DOHH2 (cell line): ENCODE results near the gene MUC6.

ENCODE experiments used
- H3F3A ChIP-seq: fragments of 200-600 bp; sonication (generic), shearing (Covaris generic); 2 replicates; pipeline ENCODE4 v1.6.0; 2016; ENCODE audit warnings: antibody characterized with exemption, mild to moderate bottlenecking; ENCODE audit not compliant: control insufficient read depth, insufficient read depth
- H3K27ac ChIP-seq: fragments of 200-600 bp; sonication (generic); 2 replicates; pipeline ENCODE4 v1.5.1; 2014; ENCODE audit warnings: low read depth, mild to moderate bottlenecking, low read length, moderate library complexity
- H3K27me3 ChIP-seq: fragments of 200-600 bp; sonication (generic); 2 replicates; pipeline ENCODE4 v1.6.1; 2014; ENCODE audit warnings: mild to moderate bottlenecking, low read length, mixed read lengths; ENCODE audit not compliant: control insufficient read depth
- H3K36me3 ChIP-seq: fragments of 200-600 bp; sonication (generic); 2 replicates; pipeline ENCODE4 v1.6.1; 2014; ENCODE audit warnings: mild to moderate bottlenecking, low read length, moderate library complexity, mixed read lengths; ENCODE audit not compliant: control insufficient read depth
- H3K4me1 ChIP-seq: fragments of 200-600 bp; sonication (generic); 2 replicates; pipeline ENCODE4 v1.6.1; 2014; ENCODE audit warnings: mild to moderate bottlenecking, low read length, mixed read lengths; ENCODE audit not compliant: control insufficient read depth
- H3K4me2 ChIP-seq: fragments of 200-600 bp; sonication (generic); 2 replicates; pipeline ENCODE4 v1.6.0; 2014; ENCODE audit warnings: mild to moderate bottlenecking, low read length, moderate library complexity
- H3K4me3 ChIP-seq: fragments of 200-600 bp; sonication (generic); 2 replicates; pipeline ENCODE4 v1.5.1; 2014; ENCODE audit warnings: mild to moderate bottlenecking, low read length, mixed read lengths
- H3K79me2 ChIP-seq: fragments of 200-600 bp; sonication (generic); 2 replicates; pipeline ENCODE4 v1.6.1; 2014; ENCODE audit warnings: mild to moderate bottlenecking, low read length, mixed read lengths; ENCODE audit not compliant: control insufficient read depth
- H3K9me2 ChIP-seq: fragments of 200-600 bp; sonication (generic); replicated peaks from 2 replicates; pipeline ENCODE4 v1.6.1; 2014; ENCODE audit warnings: mild to moderate bottlenecking, low read length, mixed read lengths; ENCODE audit not compliant: control insufficient read depth
- H3K9me3 ChIP-seq: fragments of 200-600 bp; sonication (generic); 2 replicates; pipeline ENCODE4 v1.6.1; 2014; ENCODE audit warnings: antibody characterized with exemption, low read length, mixed read lengths; ENCODE audit not compliant: control insufficient read depth, insufficient read depth
- H4K20me1 ChIP-seq: fragments of 200-600 bp; sonication (generic); 2 replicates; pipeline ENCODE4 v1.6.0; 2014; ENCODE audit warnings: low read depth, mild to moderate bottlenecking, antibody characterized with exemption, low read length, moderate library complexity; ENCODE audit not compliant: control insufficient read depth, insufficient read depth
- EZH2phosphoT487 ChIP-seq: fragments of 200-600 bp; sonication (generic); IDR thresholded peaks from 2 replicates; pipeline ENCODE4 v1.6.1; 2017; ENCODE audit warnings: borderline replicate concordance, mild to moderate bottlenecking, antibody characterized with exemption, low read length, moderate library complexity, mixed read lengths
- TF ChIP-seq, protein P1 (sequence below): fragments of 200-600 bp; sonication (generic); IDR thresholded peaks from one replicate; pipeline ENCODE4 v1.5.1; 2014; ENCODE audit warnings: antibody characterized with exemption, mild to moderate bottlenecking, low read depth, low read length; ENCODE audit not compliant: poor library complexity, severe bottlenecking

MUC6 gene

DNA sequence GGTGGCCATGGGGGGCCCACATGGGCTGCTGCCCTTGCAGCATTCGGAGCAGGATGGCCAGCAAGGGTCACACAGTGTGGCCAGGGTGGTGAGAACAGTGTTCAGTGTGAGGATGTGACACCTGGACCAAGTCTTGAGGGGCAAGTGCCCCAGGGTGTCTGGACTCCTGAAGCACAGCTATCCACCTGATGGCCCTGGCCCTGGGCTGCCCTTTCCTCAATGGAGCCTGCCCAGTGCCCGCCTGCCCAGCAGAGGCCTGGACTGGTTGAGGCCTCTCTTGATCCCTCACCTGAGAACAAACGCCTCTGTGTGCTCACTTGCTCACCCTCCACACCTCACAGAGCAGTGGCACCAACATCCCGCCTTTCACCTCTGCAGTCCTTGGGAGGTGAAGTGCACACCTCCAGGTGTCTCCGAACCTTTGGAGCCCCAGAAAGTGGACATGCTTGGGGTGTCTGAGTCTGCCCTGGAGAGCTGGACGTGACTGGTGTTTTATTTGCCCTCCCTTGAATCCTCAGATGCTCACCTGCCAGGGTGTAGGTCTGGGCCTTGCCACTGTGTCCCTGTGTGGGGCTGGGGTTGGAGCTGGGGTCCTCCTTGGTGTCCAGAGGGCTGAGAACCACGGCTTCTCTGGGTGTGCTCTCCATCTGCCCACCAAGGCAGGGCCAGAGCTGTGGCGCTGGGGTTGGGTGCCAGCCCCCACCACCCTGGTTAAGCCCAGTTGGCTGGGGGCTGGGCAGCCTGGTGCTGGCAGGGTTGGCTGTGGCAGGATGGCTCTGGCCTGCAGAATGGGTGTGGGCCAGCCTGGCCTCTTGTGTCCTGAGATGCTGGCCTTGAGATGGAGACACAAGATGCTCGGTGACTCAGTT is 34.3 kb upstream of the MUC6 start:
- Histone ChIP-seq H4K20me1 (no peaks in the 10 kb centered on the region), H3K9me2 (no peaks in the 10 kb centered on the region), H3K36me3 (no peaks in the 10 kb centered on the region), H3K4me3 (no peak overlapping the region), H3K27me3 (no peaks in the 10 kb centered on the region), H3K27ac (no peak overlapping the region), H3K4me1 (no peaks in the 10 kb centered on the region), H3K9me3 (no peaks in the 10 kb centered on the region), H3K79me2 (no peaks in the 10 kb centered on the region), H3F3A (no peaks in the 10 kb centered on the region), H3K4me2 (no peak overlapping the region)
- no peak for TF ChIP-seq EZH2phosphoT487
- TF ChIP-seq, protein P1, sequence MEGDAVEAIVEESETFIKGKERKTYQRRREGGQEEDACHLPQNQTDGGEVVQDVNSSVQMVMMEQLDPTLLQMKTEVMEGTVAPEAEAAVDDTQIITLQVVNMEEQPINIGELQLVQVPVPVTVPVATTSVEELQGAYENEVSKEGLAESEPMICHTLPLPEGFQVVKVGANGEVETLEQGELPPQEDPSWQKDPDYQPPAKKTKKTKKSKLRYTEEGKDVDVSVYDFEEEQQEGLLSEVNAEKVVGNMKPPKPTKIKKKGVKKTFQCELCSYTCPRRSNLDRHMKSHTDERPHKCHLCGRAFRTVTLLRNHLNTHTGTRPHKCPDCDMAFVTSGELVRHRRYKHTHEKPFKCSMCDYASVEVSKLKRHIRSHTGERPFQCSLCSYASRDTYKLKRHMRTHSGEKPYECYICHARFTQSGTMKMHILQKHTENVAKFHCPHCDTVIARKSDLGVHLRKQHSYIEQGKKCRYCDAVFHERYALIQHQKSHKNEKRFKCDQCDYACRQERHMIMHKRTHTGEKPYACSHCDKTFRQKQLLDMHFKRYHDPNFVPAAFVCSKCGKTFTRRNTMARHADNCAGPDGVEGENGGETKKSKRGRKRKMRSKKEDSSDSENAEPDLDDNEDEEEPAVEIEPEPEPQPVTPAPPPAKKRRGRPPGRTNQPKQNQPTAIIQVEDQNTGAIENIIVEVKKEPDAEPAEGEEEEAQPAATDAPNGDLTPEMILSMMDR: no peak

DNA sequence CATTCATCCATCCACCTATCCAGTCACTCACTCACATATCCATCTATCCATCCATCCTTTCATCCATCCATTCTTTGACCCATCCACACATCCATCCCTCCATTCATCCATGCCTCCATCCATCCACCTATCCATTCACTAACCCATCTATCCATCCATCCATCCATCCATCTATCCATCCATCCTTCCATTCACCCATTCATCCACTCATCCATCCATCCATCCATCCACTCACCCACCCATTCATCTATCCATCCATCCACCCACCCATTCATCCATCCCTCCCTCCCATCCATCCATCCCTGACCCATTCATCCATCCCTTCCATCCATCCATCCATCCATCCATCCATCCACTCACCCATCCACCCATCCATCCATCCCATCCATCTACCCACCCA is 33.2 kb upstream of the MUC6 start:
- no peaks in the 10 kb centered on the region for H3K36me3 ChIP-seq
- no peak for TF ChIP-seq EZH2phosphoT487
- TF ChIP-seq, protein P1: no peak
- no peaks in the 10 kb centered on the region for H4K20me1 ChIP-seq
- no peaks in the 10 kb centered on the region for H3F3A ChIP-seq
- H3K9me2 ChIP-seq: no peaks in the 10 kb centered on the region
- H3K4me1 ChIP-seq: no peaks in the 10 kb centered on the region
- H3K27me3 ChIP-seq: no peaks in the 10 kb centered on the region
- H3K4me2 ChIP-seq: no peak overlapping the region
- no peaks in the 10 kb centered on the region for H3K79me2 ChIP-seq
- H3K9me3 ChIP-seq: no peaks in the 10 kb centered on the region
- no peak overlapping the region for H3K4me3 ChIP-seq
- no peak overlapping the region for H3K27ac ChIP-seq

DNA sequence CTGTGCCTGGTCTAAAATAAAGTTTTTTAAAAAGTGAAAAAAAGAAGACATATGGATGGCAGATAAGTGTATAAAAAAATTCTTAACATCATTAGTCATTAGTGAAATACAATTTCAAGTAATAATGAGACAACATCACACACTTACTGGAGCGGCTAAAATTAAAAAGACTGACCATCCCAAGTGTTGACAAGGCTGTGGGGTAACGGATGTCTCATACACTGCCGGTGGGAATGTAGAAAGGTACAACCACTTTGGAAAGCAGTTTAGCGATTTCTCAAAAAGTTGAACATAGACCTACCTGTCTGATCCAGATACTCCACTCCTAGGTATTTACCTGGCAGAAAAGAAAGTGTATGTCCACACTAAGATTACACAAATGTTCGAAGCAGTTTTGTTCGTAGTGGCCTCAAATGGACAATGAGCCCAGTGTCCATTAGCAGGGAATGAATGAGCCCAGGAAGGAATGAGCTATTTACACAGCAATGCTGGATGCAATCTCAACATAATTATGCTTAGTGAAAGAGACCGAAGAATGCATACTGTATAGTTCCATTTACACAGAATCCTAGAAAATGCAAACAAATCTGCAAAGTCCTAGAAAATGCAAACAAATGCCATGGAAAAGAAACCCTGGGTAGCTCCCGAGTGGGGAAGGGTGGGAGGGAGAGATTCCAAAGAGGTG is 31.4 kb upstream of the MUC6 start:
- no peaks in the 10 kb centered on the region for H3K4me1 ChIP-seq
- no peak overlapping the region for H3K4me3 ChIP-seq
- no peaks in the 10 kb centered on the region for H3K9me3 ChIP-seq
- no peaks in the 10 kb centered on the region for H3K36me3 ChIP-seq
- no peaks in the 10 kb centered on the region for H3K27me3 ChIP-seq
- no peak overlapping the region for H3K4me2 ChIP-seq
- no peaks in the 10 kb centered on the region for H3F3A ChIP-seq
- TF ChIP-seq, protein P1: no peak
- TF ChIP-seq EZH2phosphoT487: no peak
- no peaks in the 10 kb centered on the region for H3K9me2 ChIP-seq
- H4K20me1 ChIP-seq: no peaks in the 10 kb centered on the region
- no peak overlapping the region for H3K27ac ChIP-seq
- H3K79me2 ChIP-seq: no peaks in the 10 kb centered on the region
